A204.1 (cell line): ENCODE data around the gene C7orf33.
"Not testable (repeated sequence)": the region's sequence is repeated elsewhere in the genome, so short reads cannot be mapped to it uniquely, and the experiment has no call there.

Experiments used
- FAIRE-seq: peaks from 2 replicates; lab custom pipeline; 2012; peaks lifted over from hg19 to GRCh38; lab: Jason Lieb, UNC

Gene C7orf33

DNA sequence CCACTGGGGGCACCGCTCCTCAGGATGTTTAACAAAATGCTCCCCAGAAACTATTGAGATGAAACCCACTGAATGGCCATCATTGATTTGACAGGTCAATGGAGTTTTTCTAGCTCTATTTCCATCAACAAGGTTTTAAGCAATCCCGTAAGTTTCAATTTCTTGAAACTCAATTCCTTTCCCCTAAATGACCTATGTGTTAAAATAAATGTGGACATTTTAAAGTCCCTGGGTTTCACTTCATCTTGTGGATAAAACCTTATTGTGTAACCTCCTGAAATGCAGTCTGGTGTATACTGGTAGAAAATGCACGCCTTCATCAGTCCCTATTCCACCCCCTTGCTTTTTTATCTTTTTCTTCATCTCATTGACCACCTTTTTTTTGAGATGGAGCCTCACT, 8.9 kb upstream of the C7orf33 start:
- FAIRE-seq = no peak

DNA sequence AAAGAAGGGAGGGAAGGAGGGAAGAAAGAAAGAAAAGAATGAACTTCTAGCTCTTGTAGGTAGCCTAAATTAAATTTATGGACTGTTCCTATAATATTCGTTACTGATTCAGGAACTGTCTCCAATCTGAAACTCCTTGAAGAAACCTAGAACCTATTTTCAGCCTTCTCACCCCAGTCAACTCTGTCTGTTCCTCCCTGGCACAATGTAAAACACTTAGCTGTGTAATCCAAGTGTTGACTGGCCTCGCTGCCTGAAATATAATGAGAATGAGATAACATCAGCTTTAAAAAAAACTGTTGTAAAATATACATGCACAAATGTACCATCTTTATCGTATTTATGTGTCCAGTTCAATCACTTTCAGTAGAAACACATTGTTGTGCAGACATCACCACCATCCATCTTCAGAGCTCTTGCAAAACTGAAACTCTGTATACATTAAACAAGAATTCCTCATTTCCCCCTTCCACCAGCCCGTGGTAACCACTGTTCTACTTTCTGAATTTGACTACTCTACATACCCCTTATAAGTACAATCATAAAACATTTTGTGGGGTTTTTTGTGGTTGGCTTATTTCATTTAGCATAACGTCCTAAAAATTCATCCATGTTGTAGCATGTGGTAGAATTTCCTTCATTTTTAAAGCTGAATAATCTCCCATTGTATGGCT, 6.3 kb upstream of the C7orf33 start:
- no peak for FAIRE-seq

DNA sequence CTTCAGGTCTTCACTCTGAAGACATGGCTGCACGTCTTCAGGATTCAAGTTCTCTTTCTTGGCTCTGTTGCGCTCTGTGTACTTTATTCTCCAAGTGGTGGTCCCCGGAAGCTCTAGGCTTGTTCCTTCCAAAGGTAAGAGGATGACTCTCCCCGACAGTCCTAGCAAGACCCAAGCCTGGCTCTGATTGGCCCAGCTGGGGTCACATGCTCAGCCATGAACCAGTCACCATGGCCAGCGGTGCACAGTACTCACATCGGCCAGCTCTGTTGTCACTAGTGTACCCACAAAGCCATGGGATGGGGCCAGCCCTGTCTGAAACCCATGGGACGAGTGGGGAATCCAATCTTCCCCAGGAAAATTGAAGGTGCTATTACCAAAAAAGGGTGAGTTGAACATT, 5.2 kb upstream of the C7orf33 start:
- no peak for FAIRE-seq

DNA sequence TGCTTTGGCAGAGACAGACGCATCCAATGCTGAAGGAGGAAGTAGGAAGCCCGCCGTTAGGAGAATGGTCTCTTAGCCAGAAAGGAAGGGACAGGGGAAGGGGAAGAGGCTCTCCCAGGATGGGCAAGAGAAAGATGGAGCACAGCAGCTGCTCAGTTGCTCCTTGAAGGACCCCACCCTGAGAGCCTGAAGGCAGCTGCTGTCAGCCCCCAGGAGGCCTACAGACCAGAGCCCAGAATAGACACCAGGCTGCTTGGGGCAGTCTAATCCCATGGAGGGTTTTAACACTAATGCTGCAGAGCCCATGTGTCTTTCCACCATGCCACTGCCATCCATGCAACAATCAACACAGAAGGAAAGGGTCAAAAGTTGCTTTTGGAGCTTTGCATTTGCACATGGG, 3.5 kb upstream of the C7orf33 start:
- no peak for FAIRE-seq

DNA sequence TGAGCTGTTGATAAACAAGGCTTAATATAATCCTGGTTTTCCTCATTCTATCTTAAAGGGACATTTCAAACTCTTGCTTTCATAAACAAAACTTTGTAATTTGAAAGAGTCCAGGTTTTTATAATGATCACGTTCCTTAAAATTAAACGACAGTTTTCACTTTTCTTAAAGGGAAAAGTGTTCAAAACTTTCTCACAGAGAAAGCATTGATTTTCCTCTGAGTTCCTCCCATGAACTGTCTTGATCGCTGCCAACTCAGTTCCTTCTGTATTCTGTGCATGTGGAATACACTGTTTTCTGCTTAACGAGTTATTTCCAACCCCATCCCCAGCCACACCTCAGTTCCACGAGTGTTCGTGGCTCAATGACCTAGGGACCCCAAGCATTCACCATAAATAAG, 2.4 kb upstream of the C7orf33 start:
- FAIRE-seq = peak; percentile 3

DNA sequence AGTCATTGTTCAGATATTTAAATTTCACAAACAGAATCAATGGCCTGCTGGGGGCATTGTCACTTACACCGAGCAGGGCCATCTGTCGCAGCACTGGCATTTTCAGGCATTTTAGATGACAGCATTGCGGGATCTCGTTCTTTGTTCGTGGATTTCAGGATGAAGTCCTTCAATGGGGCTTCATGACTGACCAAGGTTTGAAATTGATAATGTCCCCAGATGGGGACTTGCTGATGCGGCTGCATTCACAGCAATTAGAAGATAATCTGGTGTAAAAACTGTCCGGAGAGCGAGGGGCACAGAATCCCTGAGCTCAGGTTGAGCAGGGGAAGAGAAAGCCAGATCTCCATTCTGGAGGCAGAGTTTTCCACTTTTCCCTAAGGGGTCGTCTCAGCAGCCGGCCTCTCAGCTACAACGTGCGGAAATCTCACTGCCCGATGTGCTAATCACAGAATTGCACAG, 1.9 kb upstream of the C7orf33 start:
- FAIRE-seq = no peak

DNA sequence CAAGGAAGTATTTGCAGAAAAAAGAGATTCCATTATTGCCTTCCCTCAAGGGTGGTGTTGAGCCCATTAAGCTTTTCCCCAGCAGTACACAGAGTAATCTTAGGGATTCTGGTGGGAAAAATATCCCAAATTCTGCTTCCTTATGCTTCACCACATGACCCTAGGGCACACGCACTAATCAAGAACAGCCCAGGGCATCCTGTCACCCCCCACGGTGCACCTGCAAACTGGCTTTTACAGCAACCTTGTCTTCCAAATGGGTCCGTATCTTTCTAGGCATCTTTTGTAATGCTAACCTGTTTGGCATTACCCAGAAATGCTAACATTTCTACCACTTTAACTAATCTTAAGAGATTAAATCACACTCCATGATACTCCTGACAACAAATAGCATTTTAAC, 926 bp upstream of the C7orf33 start:
- FAIRE-seq = no peak

DNA sequence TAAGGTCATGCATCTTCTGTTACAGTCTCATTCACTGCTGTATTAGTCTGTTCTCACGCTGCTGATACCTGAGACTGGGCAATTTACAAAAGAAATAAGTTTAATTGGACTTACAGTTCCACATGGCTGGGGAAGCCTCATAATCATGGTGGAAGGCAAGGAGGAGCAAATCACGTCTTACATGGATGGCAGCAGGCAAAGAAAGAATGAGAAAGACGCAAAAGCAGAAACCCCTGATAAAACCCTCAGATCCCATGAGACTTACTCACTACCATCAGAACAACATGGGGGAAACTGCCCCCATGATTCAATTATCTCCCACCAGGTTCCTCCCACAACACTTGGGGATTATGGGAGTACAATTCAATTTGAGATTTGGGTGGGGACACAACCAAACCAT, 5.8 kb downstream of the C7orf33 start:
- not testable (repeated sequence) for FAIRE-seq

DNA sequence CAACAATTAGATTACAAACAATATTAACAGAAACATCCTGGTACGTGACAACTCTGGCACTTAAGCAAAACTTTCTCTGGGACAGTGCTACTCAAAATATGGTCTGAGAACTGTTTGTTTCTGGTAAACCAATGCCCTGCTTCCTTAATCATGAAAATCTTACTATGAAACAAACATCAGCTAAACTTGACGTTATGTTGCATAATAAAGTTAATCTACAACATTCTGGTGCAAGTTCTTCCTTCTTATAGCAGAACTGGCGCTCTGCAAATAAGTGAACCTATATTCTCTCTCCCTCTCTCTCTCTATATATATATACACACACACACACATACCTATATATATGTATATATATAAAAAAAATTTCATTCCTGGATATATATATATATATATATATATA, 7.8 kb downstream of the C7orf33 start:
- no peak for FAIRE-seq

DNA sequence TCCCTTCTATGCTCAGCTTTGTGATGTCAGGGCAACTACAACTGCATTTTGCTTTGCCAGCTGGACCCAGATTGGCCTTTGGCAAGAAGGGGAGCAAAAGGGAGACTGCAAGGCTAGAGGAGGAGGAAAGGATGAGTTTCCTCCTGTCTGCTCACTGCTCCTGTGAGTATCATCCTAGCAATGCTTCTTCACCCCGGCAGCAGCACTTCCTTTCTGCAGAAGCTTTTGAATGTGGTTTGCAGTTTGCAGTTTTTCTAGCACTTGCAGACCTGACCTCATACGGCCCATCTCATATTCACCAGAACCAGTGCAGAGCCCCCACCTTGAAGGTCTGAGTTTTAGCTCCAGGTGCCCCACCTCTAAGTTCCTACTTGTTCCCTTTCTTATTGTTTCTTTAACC, 14.8 kb downstream of the C7orf33 start:
- FAIRE-seq = no peak

DNA sequence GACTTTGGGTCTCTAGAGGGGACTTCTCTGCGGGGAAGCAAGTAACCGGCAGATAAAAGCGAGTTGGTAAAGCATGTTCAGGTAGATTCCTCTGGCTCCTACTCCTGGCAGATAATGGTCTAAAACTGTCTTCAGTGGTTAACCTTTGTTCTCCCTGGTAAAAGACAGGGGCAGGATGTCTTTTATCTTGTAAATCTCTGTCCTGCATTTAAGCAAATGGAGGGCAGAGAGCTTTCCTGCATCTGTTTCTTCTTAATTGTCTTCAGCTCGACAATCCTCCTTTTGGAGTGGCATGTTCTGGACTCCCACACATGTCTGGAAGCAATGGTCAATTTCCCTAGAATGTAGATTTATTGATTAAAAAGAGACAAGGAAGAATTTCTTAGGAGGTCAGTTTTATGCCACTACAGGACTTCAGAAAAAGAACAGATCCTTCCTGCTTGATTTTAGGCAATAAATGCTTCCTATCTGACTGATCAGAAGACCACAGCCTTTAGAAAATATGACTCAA, 16.6 kb downstream of the C7orf33 start:
- FAIRE-seq = no peak

DNA sequence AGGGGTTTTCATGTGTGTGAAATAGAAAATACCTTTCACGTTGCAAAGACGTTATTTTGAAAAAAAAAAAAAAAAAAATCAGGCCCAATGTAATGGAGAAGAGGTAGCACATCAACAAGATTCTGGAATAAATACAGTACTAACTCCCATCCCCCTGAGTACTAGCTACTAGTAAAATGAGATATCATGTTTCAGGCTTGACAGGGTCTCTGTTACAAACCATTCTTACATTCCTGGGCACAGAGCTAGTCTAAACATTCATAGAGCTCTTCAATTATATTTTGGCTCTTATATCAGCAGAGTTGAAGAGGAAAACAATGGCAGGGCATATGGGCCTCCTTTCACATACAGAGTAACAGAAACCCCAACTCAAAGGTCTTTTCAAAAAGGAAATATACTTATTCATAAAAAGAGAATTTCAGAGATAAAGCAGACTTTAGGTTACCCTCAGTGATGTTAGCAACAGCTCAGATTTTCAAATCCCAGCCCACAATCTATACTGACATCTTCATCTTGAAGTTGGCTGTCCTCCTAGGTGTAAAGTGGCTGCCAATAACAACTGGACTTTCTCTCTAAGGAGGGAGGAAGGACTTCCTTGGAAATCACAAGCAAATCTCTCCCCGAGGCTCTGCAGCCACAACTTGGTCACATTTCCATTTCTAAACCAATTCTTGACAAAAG, 18.6 kb downstream of the C7orf33 start:
- FAIRE-seq = no peak

DNA sequence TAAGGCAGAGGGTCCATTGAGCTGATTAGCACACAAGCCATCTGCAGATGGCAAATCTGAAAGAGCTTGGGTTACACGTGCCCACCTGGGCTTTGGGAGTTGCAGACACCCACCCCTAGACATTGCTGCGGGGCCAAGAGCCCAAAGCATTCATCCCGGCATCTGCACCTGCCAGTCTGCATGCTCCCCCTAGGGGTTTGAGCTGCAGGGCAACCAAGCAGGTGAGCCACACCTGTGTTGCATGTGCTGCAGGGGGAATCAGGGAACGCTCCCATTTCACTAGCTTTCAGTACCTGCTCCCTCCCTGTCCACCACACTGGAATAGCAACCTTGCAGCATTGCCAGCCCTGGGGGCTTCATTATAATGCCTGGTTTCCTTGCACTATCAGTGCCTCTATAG, 21.1 kb downstream of the C7orf33 start:
- FAIRE-seq = no peak

DNA sequence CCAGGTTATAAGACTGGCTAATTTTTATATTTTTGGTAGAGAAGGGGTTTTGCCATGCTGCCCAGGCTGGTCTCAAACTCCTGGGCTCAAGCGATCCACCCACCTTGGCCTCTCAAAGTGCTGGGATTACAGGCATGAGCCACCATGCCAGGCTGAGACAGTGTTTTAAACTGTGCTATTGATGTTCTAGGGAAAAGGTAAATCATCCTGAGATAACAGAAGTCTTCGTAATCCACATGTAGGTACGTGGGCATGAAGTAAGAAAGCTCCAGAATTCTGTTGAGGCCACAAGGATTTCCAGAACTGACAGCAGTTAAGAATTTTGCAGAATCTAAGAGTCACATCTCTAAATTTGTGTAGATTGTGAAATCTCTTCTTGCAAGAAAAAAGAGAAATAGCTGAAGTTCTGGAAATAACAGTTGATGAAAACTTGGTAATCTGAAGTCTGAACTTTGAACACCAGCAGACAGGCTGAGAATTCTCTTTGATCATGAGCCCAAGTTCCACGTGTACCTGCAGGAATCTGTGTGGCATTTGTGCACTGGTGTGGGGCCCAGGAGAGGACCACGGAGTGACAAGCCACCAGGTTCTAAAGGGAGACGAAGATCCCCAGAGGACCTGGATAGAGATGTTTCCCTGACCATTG, 24.6 kb downstream of the C7orf33 start:
- no peak for FAIRE-seq

DNA sequence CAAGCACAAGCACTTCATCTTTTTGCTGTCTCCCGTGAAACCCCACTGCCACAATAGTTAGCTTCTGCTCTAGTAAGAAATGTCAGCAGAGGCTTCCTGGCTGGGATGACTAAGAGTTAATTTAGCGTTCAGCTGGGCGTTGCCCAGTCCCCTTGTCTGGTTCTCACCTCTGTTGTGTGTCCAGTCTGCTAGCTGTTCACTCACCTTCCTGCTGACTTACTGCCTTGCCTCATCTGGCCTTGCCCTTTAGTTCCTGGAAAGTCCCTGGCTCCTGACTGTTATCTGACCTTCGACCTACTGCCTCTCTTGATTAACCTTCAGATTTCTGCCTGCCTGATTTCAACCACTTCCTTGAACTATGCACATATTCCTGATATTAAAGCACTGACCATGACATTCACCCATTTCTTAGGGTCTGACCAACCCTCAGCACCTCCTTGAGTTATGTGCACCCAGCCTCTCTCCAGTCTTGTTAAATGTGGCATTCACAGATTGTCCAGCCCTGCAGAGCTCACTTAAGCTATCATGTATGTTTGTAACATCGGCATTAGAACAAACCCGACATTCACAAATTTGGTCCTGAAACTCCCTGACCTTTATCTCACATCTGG, 30.3 kb downstream of the C7orf33 start:
- FAIRE-seq = no peak

DNA sequence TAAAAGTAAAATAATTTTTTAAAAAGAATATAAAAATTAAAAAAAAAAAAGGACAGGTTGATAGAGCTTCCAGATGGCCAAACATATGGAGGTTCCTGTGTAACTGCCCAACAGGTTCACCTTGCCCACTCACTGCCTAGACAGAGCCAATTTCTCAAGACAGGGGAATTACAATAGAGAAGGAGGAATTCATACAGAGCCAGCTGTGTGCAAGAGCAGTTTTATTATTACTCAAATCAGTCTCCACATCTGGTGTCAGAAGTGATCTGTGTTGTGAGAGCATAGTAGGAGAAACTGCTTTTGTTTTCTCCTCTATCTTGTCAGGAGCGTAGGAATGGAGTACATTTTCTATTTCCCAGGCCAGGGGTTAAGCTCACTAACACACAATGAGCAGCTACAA, 31.0 kb downstream of the C7orf33 start:
- no peak for FAIRE-seq

DNA sequence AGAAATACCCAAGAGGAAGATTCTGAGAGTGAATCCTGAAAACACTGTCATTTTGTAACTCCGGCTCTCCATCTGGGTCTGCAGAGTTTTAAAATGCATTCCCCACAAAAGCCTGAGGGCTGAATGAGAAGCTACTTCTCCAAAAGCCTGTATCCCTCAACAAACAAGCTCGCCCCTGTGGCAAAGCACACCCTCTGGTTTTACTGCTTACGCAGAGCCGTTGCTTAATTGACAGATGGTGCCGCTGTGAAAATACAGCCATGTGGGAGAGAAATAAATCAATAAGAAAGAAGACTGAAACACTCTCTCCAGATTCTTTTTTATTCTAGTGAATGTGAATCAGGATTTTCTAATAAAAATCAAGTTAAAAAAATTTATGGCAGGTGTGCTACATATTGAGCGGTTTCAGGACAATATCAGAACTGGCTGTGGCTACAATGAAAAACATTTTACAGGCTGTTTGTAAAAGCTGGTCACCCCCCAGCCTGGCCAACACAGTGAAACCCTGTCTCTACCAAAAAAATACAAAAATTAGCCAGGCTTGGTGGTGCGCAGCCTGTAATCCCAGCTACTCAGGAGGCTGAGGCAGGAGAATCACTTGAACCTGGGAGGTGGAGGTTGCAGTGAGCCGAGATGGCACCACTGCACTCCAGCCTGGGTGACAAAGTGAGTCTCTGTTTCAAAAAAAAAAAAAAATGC, 32.5 kb downstream of the C7orf33 start:
- FAIRE-seq = no peak

DNA sequence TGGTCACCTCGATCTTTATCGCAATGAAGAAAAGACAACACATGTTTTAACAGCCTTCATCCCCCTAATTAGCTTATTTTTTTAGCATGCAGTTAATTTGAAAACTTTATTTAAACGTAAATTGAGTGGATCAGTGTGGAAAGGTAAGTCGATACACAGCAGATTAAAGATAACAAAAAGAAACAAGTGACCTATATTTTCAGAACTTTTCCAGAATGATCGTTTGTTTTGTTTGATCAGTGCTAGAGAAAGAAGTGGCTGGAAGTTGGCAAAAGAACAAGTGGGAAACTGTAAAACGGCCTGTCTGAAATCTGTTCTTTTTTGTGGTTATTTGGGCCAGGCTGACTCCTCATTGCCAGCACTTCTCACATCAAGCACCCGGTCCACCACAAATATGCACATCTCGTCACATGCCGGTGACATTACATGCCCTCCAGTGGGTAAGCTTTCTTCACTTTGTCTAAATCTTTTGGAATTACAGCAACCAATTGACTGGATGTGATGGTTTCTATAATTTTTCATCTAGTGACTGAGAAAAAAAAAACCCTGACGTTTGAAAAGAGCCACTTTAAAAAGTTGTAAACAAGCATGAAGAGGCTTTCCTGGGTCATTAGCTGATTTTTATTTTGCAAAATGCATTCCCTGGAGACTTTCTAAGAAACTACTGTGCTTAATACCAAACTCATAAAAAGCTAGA, 33.2 kb downstream of the C7orf33 start:
- FAIRE-seq = no peak

DNA sequence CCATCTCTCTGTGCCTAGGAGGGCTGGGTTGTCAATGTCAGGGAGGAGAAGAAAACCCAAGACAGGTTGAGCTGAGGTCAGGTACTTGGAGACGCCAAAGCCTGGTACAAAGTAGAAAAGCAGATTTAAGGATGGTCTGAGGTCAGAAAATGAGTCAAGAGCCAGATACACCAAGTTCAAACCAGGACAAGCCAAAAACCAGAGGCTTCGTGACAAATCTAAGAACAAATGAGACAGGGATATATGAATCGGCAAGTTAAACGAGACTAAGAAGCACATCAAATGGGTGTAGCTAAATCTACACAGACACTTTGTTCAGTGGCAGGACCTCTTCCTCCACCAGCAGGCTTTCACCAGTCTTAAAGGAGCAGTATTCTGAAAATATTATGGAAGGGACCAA, 34.2 kb downstream of the C7orf33 start:
- FAIRE-seq = no peak

DNA sequence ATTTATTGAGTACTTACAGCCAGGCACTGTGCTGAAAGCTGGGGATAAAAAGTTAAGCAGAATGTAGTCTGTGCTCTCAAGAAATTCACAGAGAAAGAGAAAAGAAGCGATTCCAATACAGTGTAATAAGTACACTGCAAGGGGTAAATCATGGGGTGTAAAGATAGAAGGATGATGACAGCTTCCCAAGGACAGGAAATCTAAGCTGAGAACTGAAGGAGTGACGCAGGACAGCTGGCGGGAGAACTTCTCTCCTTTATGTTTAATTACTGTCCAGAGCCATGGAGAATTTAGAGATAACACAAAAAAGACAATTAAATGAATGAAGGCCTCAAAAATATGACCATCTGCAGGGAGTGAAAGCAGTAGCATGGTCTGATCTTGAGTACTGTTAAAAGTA, 34.8 kb downstream of the C7orf33 start:
- no peak for FAIRE-seq

DNA sequence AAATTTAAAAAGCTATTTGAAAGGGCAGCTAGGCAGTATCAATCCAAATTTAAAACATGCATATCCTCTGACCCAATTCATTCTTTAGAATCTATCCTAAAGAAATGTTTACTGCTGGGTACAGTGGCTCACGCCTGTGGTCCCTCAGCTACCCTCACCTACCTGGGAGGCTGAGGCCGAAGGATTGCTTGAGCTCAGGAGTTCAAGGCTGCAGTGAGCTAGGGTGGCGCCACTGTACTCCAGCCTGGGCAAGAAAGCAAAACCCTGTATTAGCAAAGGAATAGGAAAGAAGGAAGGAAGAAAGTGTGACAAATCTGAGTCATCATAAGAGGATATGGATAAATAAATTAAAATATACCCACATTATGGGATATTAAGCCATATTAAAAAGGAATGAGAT, 36.3 kb downstream of the C7orf33 start:
- FAIRE-seq = no peak

DNA sequence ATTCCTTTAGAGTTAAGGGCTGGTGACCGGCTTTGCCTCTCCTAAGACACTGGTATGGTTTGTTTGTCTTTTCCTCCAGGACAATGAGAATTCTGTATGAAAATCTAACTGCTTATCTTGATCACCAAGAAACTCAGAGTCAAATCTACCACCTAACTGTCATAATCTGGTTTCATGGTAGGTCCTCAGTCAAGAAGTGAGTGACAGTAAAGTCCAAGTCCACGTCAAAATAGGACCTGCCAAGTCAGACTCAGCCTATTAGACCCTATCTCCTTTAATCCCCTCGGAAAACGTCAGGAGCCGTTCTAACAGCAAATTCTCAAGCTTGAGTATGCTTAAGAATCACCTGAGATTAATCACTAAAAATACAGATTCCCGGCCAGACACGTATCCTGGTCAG, 37.4 kb downstream of the C7orf33 start:
- FAIRE-seq = no peak
